Measurements from ENCODE around the gene CLASP1.

Gene CLASP1

GRCh38 chr2:121429927-121430520 is 219.2 kb downstream of the CLASP1 start:
- no peak overlapping the region for H3K27ac ChIP-seq (ENCODE audit: low read length)

GRCh38 chr2:121429119-121429903 is 220.0 kb downstream of the CLASP1 start:
- H3K4me1 ChIP-seq (ENCODE audit: control insufficient read depth, insufficient read depth, low read length) = no peaks in the 10 kb centered on the region; the same call in 1 of the 2 replicates
- H3K9me3 ChIP-seq (ENCODE audit: control insufficient read depth, insufficient read depth, low read length) = no peaks in the 10 kb centered on the region
- H3K27ac ChIP-seq (ENCODE audit: low read length) = no peak overlapping the region
- no CpG with 5 or more reads among the region's 8 CpGs for WGBS (ENCODE audit: insufficient coverage, insufficient read length)
- no peaks in the 10 kb centered on the region for H3K27me3 ChIP-seq (ENCODE audit: control insufficient read depth, insufficient read depth, low read length)
- peaks cover 6% of the 10 kb centered on the region; the same call in 1 of the 2 replicates for H3K36me3 ChIP-seq (ENCODE audit: control insufficient read depth, insufficient read depth, low read length)
- DNase-seq (ENCODE audit: low read depth, low spot score) = no peak
- no peak overlapping the region for H3K4me3 ChIP-seq (ENCODE audit: low read length)

More at GRCh38 chr2:121429927-121430520, 219.2 kb downstream of the CLASP1 start:
- Histone ChIP-seq H3K36me3 (ENCODE audit: control insufficient read depth, insufficient read depth, low read length) (peaks cover 6% of the 10 kb centered on the region; the same call in 1 of the 2 replicates), H3K4me3 (ENCODE audit: low read length) (no peak overlapping the region), H3K9me3 (ENCODE audit: control insufficient read depth, insufficient read depth, low read length) (no peaks in the 10 kb centered on the region), H3K27me3 (ENCODE audit: control insufficient read depth, insufficient read depth, low read length) (no peaks in the 10 kb centered on the region), H3K4me1 (ENCODE audit: control insufficient read depth, insufficient read depth, low read length) (no peaks in the 10 kb centered on the region; the same call in 1 of the 2 replicates)
- DNase-seq (ENCODE audit: low read depth, low spot score) = no peak
- no CpG with 5 or more reads among the region's 16 CpGs for WGBS (ENCODE audit: insufficient coverage, insufficient read length)

- H3K9me3 ChIP-seq (ENCODE audit: control insufficient read depth, insufficient read depth, low read length) = no peaks in the 10 kb centered on the region
- peaks cover 6% of the 10 kb centered on the region; the same call in 1 of the 2 replicates for H3K36me3 ChIP-seq (ENCODE audit: control insufficient read depth, insufficient read depth, low read length)
- no CpG with 5 or more reads among the region's 2 CpGs for WGBS (ENCODE audit: insufficient coverage, insufficient read length)
- DNase-seq (ENCODE audit: low read depth, low spot score) = no peak
- H3K4me3 ChIP-seq (ENCODE audit: low read length) = no peak overlapping the region
- H3K4me1 ChIP-seq (ENCODE audit: control insufficient read depth, insufficient read depth, low read length) = no peaks in the 10 kb centered on the region; the same call in 1 of the 2 replicates
- no peaks in the 10 kb centered on the region for H3K27me3 ChIP-seq (ENCODE audit: control insufficient read depth, insufficient read depth, low read length)
- H3K27ac ChIP-seq (ENCODE audit: low read length) = no peak overlapping the region
Measured at GRCh38 chr2:121427187-121427689, 222.0 kb downstream of the CLASP1 start.

GRCh38 chr2:121420486-121420885 is 228.8 kb downstream of the CLASP1 start:
- no peaks in the 10 kb centered on the region; the same call in 1 of the 2 replicates for H3K36me3 ChIP-seq (ENCODE audit: control insufficient read depth, insufficient read depth, low read length)
- no CpG with 5 or more reads among the region's 5 CpGs for WGBS (ENCODE audit: insufficient coverage, insufficient read length)
- H3K4me1 ChIP-seq (ENCODE audit: control insufficient read depth, insufficient read depth, low read length) = no peaks in the 10 kb centered on the region

GRCh38 chr2:121419081-121419699 is 230.1 kb downstream of the CLASP1 start:
- no peak overlapping the region for H3K27ac ChIP-seq (ENCODE audit: low read length)
- H3K4me3 ChIP-seq (ENCODE audit: low read length) = no peak overlapping the region
- H3K4me1 ChIP-seq (ENCODE audit: control insufficient read depth, insufficient read depth, low read length) = no peaks in the 10 kb centered on the region
- no peaks in the 10 kb centered on the region; the same call in 1 of the 2 replicates for H3K36me3 ChIP-seq (ENCODE audit: control insufficient read depth, insufficient read depth, low read length)
- DNase-seq (ENCODE audit: low read depth, low spot score) = no peak
- H3K27me3 ChIP-seq (ENCODE audit: control insufficient read depth, insufficient read depth, low read length) = no peaks in the 10 kb centered on the region
- no CpG with 5 or more reads among the region's 3 CpGs for WGBS (ENCODE audit: insufficient coverage, insufficient read length)
- H3K9me3 ChIP-seq (ENCODE audit: control insufficient read depth, insufficient read depth, low read length) = no peaks in the 10 kb centered on the region

More at GRCh38 chr2:121420486-121420885, 228.8 kb downstream of the CLASP1 start:
- Histone ChIP-seq H3K4me3 (ENCODE audit: low read length) (no peak overlapping the region), H3K9me3 (ENCODE audit: control insufficient read depth, insufficient read depth, low read length) (no peaks in the 10 kb centered on the region), H3K27me3 (ENCODE audit: control insufficient read depth, insufficient read depth, low read length) (no peaks in the 10 kb centered on the region), H3K27ac (ENCODE audit: low read length) (no peak overlapping the region)
- DNase-seq (ENCODE audit: low read depth, low spot score) = no peak

- H3K36me3 ChIP-seq (ENCODE audit: control insufficient read depth, insufficient read depth, low read length) = no peaks in the 10 kb centered on the region; the same call in 1 of the 2 replicates
Measured at GRCh38 chr2:121418494-121419058, 230.7 kb downstream of the CLASP1 start.

GRCh38 chr2:121417826-121418225 is 231.4 kb downstream of the CLASP1 start:
- H3K36me3 ChIP-seq (ENCODE audit: control insufficient read depth, insufficient read depth, low read length) = no peaks in the 10 kb centered on the region; the same call in 1 of the 2 replicates
- H3K9me3 ChIP-seq (ENCODE audit: control insufficient read depth, insufficient read depth, low read length) = no peaks in the 10 kb centered on the region
- no peak overlapping the region for H3K4me3 ChIP-seq (ENCODE audit: low read length)
- no peak overlapping the region for H3K27ac ChIP-seq (ENCODE audit: low read length)
- 100% methylated on average over 1 of the region's 4 CpGs for WGBS (ENCODE audit: insufficient coverage, insufficient read length)
- H3K27me3 ChIP-seq (ENCODE audit: control insufficient read depth, insufficient read depth, low read length) = no peaks in the 10 kb centered on the region
- DNase-seq (ENCODE audit: low read depth, low spot score) = no peak
- no peaks in the 10 kb centered on the region for H3K4me1 ChIP-seq (ENCODE audit: control insufficient read depth, insufficient read depth, low read length)

More at GRCh38 chr2:121418494-121419058, 230.7 kb downstream of the CLASP1 start:
- DNase-seq (ENCODE audit: low read depth, low spot score) = no peak
- WGBS (ENCODE audit: insufficient coverage, insufficient read length) = no CpG with 5 or more reads among the region's 18 CpGs
- Histone ChIP-seq H3K9me3 (ENCODE audit: control insufficient read depth, insufficient read depth, low read length) (no peaks in the 10 kb centered on the region), H3K27ac (ENCODE audit: low read length) (no peak overlapping the region), H3K4me3 (ENCODE audit: low read length) (no peak overlapping the region), H3K27me3 (ENCODE audit: control insufficient read depth, insufficient read depth, low read length) (no peaks in the 10 kb centered on the region), H3K4me1 (ENCODE audit: control insufficient read depth, insufficient read depth, low read length) (no peaks in the 10 kb centered on the region)

- H3K4me1 ChIP-seq (ENCODE audit: control insufficient read depth, insufficient read depth, low read length) = no peaks in the 10 kb centered on the region
- DNase-seq (ENCODE audit: low read depth, low spot score) = no peak
- H3K4me3 ChIP-seq (ENCODE audit: low read length) = no peak overlapping the region
- H3K36me3 ChIP-seq (ENCODE audit: control insufficient read depth, insufficient read depth, low read length) = no peaks in the 10 kb centered on the region; the same call in 1 of the 2 replicates
- no peaks in the 10 kb centered on the region for H3K27me3 ChIP-seq (ENCODE audit: control insufficient read depth, insufficient read depth, low read length)
- H3K9me3 ChIP-seq (ENCODE audit: control insufficient read depth, insufficient read depth, low read length) = no peaks in the 10 kb centered on the region
- no peak overlapping the region for H3K27ac ChIP-seq (ENCODE audit: low read length)
- WGBS (ENCODE audit: insufficient coverage, insufficient read length) = 100% methylated on average over 1 of the region's 1 CpG
Measured at GRCh38 chr2:121415727-121416126, 233.5 kb downstream of the CLASP1 start.

- Histone ChIP-seq H3K27me3 (ENCODE audit: control insufficient read depth, insufficient read depth, low read length) (no peaks in the 10 kb centered on the region), H3K36me3 (ENCODE audit: control insufficient read depth, insufficient read depth, low read length) (peaks cover 1% of the 10 kb centered on the region; the same call in 1 of the 2 replicates), H3K9me3 (ENCODE audit: control insufficient read depth, insufficient read depth, low read length) (no peaks in the 10 kb centered on the region), H3K4me3 (ENCODE audit: low read length) (no peak overlapping the region), H3K4me1 (ENCODE audit: control insufficient read depth, insufficient read depth, low read length) (no peaks in the 10 kb centered on the region), H3K27ac (ENCODE audit: low read length) (no peak overlapping the region)
- DNase-seq (ENCODE audit: low read depth, low spot score) = no peak
- WGBS (ENCODE audit: insufficient coverage, insufficient read length) = no CpG with 5 or more reads among the region's 1 CpG
Measured at GRCh38 chr2:121412349-121412748, 236.9 kb downstream of the CLASP1 start.

- H3K27ac ChIP-seq (ENCODE audit: low read length) = no peak overlapping the region
- no peaks in the 10 kb centered on the region for H3K27me3 ChIP-seq (ENCODE audit: control insufficient read depth, insufficient read depth, low read length)
- no peak for DNase-seq (ENCODE audit: low read depth, low spot score)
- H3K9me3 ChIP-seq (ENCODE audit: control insufficient read depth, insufficient read depth, low read length) = no peaks in the 10 kb centered on the region
- peaks cover 2% of the 10 kb centered on the region; the same call in 1 of the 2 replicates for H3K36me3 ChIP-seq (ENCODE audit: control insufficient read depth, insufficient read depth, low read length)
- H3K4me1 ChIP-seq (ENCODE audit: control insufficient read depth, insufficient read depth, low read length) = no peaks in the 10 kb centered on the region
- no peak overlapping the region for H3K4me3 ChIP-seq (ENCODE audit: low read length)
Measured at GRCh38 chr2:121409966-121410365, 239.3 kb downstream of the CLASP1 start.
